HepG2 (cell line): Measurements from ENCODE around the gene IL22RA1. TPM values are rescaled to one million over a fixed set of nuclear protein-coding genes. Genes with fewer than 3 reads are reported as not detected.

Experiments
- FOSL2 ChIP-seq: sonication (generic); formaldehyde crosslinking; IDR thresholded peaks from 2 replicates; pipeline ENCODE4 v1.4.0; 2020; ENCODE audit warnings: missing genetic modification reagents
- MAFF ChIP-seq: IDR thresholded peaks from 2 replicates; pipeline ENCODE4 v1.6.1; 2011; ENCODE audit warnings: low read depth, low read length, improper control_type of control experiment
- NCOA1 ChIP-seq: sonication (generic); formaldehyde crosslinking; IDR thresholded peaks from 2 replicates; pipeline ENCODE4 v1.9.0; 2021; ENCODE audit warnings: missing genetic modification reagents
- PHF20 ChIP-seq: sonication (generic); formaldehyde crosslinking; IDR thresholded peaks from 2 replicates; pipeline ENCODE4 v1.5.0; 2020; ENCODE audit warnings: mild to moderate bottlenecking, missing genetic modification reagents
- RBFOX2 ChIP-seq: fragments of 200-400 bp; formaldehyde crosslinking; IDR thresholded peaks from 2 replicates; pipeline ENCODE4 v1.6.1; 2017; ENCODE audit warnings: low read depth, mild to moderate bottlenecking, low read length
- TBX2 ChIP-seq: sonication (generic); formaldehyde crosslinking; IDR thresholded peaks from 2 replicates; pipeline ENCODE4 v1.5.0; 2020; ENCODE audit warnings: missing genetic modification reagents, mild to moderate bottlenecking, borderline replicate concordance
- ZBTB7A ChIP-seq: sonication (generic); formaldehyde crosslinking; IDR thresholded peaks from 2 replicates; pipeline ENCODE4 v1.8.0; 2022; ENCODE audit warnings: mild to moderate bottlenecking, missing genetic modification reagents
- ZFP37 ChIP-seq: sonication (generic); formaldehyde crosslinking; IDR thresholded peaks from 2 replicates; pipeline ENCODE4 v1.4.0; 2020; ENCODE audit warnings: missing genetic modification reagents, borderline replicate concordance
- ZKSCAN8 ChIP-seq: IDR thresholded peaks from 2 replicates; pipeline ENCODE4 v1.6.1; 2016; ENCODE audit warnings: borderline replicate concordance, missing genetic modification reagents, missing compliant biosample characterization
- ZNF160 ChIP-seq: sonication (generic); formaldehyde crosslinking; IDR thresholded peaks from 2 replicates; pipeline ENCODE4 v1.8.0; 2022; ENCODE audit warnings: mild to moderate bottlenecking, inconsistent platforms, missing genetic modification reagents
- ZNF34 ChIP-seq: sonication (generic); formaldehyde crosslinking; IDR thresholded peaks from 2 replicates; pipeline ENCODE4 v1.4.0; 2020; ENCODE audit warnings: mild to moderate bottlenecking, missing genetic modification reagents, borderline replicate concordance
- ZNF687 ChIP-seq: sonication (generic); formaldehyde crosslinking; IDR thresholded peaks from 2 replicates; pipeline ENCODE4 v1.5.1; 2020; ENCODE audit warnings: mild to moderate bottlenecking, missing genetic modification reagents, moderate library complexity
- polyA plus RNA-seq, 8 experiments: library from polyadenylated mRNA; depleted of rRNA in 3 of 8; stranded (reverse) in 7 of 8; unstranded in 1 of 8; fragments of >200 nt; fragmentation: Illumina TruSeq in 4 of 8; extraction: Trizol in 4 of 8; gene quantifications; 2 replicates each; pipeline versions ENCODE4 v1.2.1 to v1.2.3, GENCODE V29; 2011 to 2016; ENCODE audit warnings: low read depth in 4 of 8, missing spikeins in 1 of 8, mixed read lengths in 1 of 8; ENCODE audit not compliant: insufficient read depth in 1 of 8
- total RNA-seq, 5 experiments: library from RNA; depleted of rRNA; stranded (reverse); fragments of >200 nt; fragmentation: Illumina TruSeq; extraction: Trizol; gene quantifications; 2 replicates each; pipeline ENCODE4 v1.2.3, GENCODE V29; 2016; ENCODE audit warnings: low read depth in 1 of 5
- TF ChIP-seq, protein P1 (sequence below): sonication (generic); formaldehyde crosslinking; IDR thresholded peaks from 2 replicates; pipeline ENCODE4 v1.5.0; 2020; ENCODE audit warnings: missing genetic modification reagents
- TF ChIP-seq, protein P2 (sequence below): sonication (generic); formaldehyde crosslinking; IDR thresholded peaks from 2 replicates; pipeline ENCODE4 v1.4.0; 2020; ENCODE audit warnings: mild to moderate bottlenecking, missing genetic modification reagents
- TF ChIP-seq, protein P3 (sequence below): sonication (generic); formaldehyde crosslinking; IDR thresholded peaks from 2 replicates; pipeline ENCODE4 v1.5.0; 2020; ENCODE audit warnings: mild to moderate bottlenecking, missing genetic modification reagents, moderate library complexity
- TF ChIP-seq, protein P4 (sequence below): sonication (generic); formaldehyde crosslinking; IDR thresholded peaks from 2 replicates; pipeline ENCODE4 v1.4.0; 2020; ENCODE audit warnings: missing genetic modification reagents
- TF ChIP-seq, protein P5 (sequence below): sonication (generic); formaldehyde crosslinking; IDR thresholded peaks from 2 replicates; pipeline ENCODE4 v1.4.0; 2020; ENCODE audit warnings: missing genetic modification reagents

IL22RA1 gene
- total and polyA plus RNA-seq, 2 of the 13 experiments (the other 11 are each of a cell fraction or from before 2014, with no cell fraction given) = 4.4 to 10.2 TPM

GRCh38 chr1:24111262-24111995, 31.5 kb downstream of the IL22RA1 start (continued):
- TF ChIP-seq ZNF34 (no peak), TBX2 (CRISPR knock-in tag) (no peak), ZFP37 (no peak), ZBTB7A (CRISPR knock-in tag) (no peak), ZNF160 (CRISPR knock-in tag) (no peak), NCOA1 (CRISPR knock-in tag) (no peak), RBFOX2 (no peak), FOSL2 (CRISPR knock-in tag) (no peak), ZKSCAN8 (no peak), ZNF687 (peak; percentile 1; the same call in 1 of the 2 replicates), MAFF (peak; percentile 22; the same call in 1 of the 2 replicates), PHF20 (no peak)
- TF ChIP-seq, protein P1, sequence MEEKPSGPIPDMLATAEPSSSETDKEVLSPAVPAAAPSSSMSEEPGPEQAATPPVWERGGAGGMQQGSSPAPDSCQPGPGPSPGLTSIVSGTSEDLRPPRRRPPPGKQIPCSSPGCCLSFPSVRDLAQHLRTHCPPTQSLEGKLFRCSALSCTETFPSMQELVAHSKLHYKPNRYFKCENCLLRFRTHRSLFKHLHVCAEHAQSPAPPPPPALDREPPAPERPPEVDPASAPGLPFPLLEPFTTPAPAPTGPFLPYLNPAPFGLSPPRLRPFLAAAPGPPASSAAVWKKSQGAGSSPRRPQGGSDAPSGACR (CRISPR knock-in tag) = no peak
- TF ChIP-seq, protein P2, sequence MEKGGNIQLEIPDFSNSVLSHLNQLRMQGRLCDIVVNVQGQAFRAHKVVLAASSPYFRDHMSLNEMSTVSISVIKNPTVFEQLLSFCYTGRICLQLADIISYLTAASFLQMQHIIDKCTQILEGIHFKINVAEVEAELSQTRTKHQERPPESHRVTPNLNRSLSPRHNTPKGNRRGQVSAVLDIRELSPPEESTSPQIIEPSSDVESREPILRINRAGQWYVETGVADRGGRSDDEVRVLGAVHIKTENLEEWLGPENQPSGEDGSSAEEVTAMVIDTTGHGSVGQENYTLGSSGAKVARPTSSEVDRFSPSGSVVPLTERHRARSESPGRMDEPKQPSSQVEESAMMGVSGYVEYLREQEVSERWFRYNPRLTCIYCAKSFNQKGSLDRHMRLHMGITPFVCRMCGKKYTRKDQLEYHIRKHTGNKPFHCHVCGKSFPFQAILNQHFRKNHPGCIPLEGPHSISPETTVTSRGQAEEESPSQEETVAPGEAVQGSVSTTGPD = no peak
- TF ChIP-seq, protein P3, sequence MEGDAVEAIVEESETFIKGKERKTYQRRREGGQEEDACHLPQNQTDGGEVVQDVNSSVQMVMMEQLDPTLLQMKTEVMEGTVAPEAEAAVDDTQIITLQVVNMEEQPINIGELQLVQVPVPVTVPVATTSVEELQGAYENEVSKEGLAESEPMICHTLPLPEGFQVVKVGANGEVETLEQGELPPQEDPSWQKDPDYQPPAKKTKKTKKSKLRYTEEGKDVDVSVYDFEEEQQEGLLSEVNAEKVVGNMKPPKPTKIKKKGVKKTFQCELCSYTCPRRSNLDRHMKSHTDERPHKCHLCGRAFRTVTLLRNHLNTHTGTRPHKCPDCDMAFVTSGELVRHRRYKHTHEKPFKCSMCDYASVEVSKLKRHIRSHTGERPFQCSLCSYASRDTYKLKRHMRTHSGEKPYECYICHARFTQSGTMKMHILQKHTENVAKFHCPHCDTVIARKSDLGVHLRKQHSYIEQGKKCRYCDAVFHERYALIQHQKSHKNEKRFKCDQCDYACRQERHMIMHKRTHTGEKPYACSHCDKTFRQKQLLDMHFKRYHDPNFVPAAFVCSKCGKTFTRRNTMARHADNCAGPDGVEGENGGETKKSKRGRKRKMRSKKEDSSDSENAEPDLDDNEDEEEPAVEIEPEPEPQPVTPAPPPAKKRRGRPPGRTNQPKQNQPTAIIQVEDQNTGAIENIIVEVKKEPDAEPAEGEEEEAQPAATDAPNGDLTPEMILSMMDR (CRISPR knock-in tag) = no peak
- TF ChIP-seq, protein P4, sequence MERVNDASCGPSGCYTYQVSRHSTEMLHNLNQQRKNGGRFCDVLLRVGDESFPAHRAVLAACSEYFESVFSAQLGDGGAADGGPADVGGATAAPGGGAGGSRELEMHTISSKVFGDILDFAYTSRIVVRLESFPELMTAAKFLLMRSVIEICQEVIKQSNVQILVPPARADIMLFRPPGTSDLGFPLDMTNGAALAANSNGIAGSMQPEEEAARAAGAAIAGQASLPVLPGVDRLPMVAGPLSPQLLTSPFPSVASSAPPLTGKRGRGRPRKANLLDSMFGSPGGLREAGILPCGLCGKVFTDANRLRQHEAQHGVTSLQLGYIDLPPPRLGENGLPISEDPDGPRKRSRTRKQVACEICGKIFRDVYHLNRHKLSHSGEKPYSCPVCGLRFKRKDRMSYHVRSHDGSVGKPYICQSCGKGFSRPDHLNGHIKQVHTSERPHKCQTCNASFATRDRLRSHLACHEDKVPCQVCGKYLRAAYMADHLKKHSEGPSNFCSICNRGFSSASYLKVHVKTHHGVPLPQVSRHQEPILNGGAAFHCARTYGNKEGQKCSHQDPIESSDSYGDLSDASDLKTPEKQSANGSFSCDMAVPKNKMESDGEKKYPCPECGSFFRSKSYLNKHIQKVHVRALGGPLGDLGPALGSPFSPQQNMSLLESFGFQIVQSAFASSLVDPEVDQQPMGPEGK (CRISPR knock-in tag) = no peak
- TF ChIP-seq, protein P5, sequence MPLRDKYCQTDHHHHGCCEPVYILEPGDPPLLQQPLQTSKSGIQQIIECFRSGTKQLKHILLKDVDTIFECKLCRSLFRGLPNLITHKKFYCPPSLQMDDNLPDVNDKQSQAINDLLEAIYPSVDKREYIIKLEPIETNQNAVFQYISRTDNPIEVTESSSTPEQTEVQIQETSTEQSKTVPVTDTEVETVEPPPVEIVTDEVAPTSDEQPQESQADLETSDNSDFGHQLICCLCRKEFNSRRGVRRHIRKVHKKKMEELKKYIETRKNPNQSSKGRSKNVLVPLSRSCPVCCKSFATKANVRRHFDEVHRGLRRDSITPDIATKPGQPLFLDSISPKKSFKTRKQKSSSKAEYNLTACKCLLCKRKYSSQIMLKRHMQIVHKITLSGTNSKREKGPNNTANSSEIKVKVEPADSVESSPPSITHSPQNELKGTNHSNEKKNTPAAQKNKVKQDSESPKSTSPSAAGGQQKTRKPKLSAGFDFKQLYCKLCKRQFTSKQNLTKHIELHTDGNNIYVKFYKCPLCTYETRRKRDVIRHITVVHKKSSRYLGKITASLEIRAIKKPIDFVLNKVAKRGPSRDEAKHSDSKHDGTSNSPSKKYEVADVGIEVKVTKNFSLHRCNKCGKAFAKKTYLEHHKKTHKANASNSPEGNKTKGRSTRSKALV (CRISPR knock-in tag) = no peak
